HepG2 (cell line): Measurements from ENCODE around the gene LHB. TPM values are rescaled to one million over a fixed set of nuclear protein-coding genes. Genes with fewer than 3 reads are reported as not detected.

Experiments used
- ATAC-seq: fragments of 200-7000 bp; cut with Tn5 transposase; 3 replicates; pipeline ENCODE4 v1.9.1; 2020; ENCODE audit warnings: mild to moderate bottlenecking, moderate library complexity
- BruUV-seq: library from RNA; stranded (reverse); fragments of 400-500 nt; replicated peaks from 2 replicates; lab custom pipeline; 2021; lab: Mats Ljungman, UMichigan
- CTCF ChIA-PET: fragments of 300-600 bp; formaldehyde crosslinking; extraction: SDS; loops from one replicate; lab custom pipeline; 2021; ENCODE audit warnings: low total read pairs, inconsistent platforms, low intra/inter-chr PET ratio; lab: Yijun Ruan, JAX
- POLR2A ChIA-PET: fragments of 350-600 bp; sonication (Branson Sonifier 250); formaldehyde crosslinking; loops from one replicate; lab custom pipeline; 2020; ENCODE audit warnings: antibody characterized with exemption, inconsistent platforms; lab: Yijun Ruan, JAX
- DNase-seq: peaks from one replicate; pipeline ENCODE4 v3.0.0-alpha.2; 2015; ENCODE audit warnings: low spot score
- FAIRE-seq: peaks from 3 replicates; lab custom pipeline; 2011; peaks lifted over from hg19 to GRCh38; lab: Jason Lieb, UNC
- H2AFZ ChIP-seq: one replicate; pipeline ENCODE4 v1.6.1; 2011; ENCODE audit warnings: low read length, inconsistent platforms
- H3K27ac ChIP-seq: fragments of 300-600 bp; 3 replicates; pipeline ENCODE4 v1.8.0; 2011; ENCODE audit warnings: mixed run types, mild to moderate bottlenecking, mixed read lengths, low read length, inconsistent platforms; ENCODE audit not compliant: insufficient read depth; ENCODE audit errors: extremely low read length
- H3K27me3 ChIP-seq, 2 experiments: fragments of 200-600 bp in 1 of 2; 2 replicates in 1 of 2; 3 replicates in 1 of 2; pipeline versions ENCODE4 v1.6.0 to v1.8.0; 2011; ENCODE audit warnings: low read length in 2 of 2, mild to moderate bottlenecking in 2 of 2, moderate library complexity in 2 of 2, inconsistent platforms in 1 of 2; ENCODE audit not compliant: insufficient read depth in 2 of 2, control insufficient read depth in 1 of 2
- H3K36me3 ChIP-seq, 2 experiments: fragments of 200-600 bp in 1 of 2; replicated peaks in 1 of 2; 2 replicates in 1 of 2; 3 replicates in 1 of 2; pipeline versions ENCODE4 v1.5.1 to v1.8.0; 2011; ENCODE audit warnings: low read length in 2 of 2, inconsistent platforms in 1 of 2; ENCODE audit not compliant: insufficient read depth in 2 of 2, control insufficient read depth in 1 of 2
- H3K4me1 ChIP-seq: 2 replicates; pipeline ENCODE4 v1.5.1; 2012; ENCODE audit warnings: low read length, inconsistent platforms; ENCODE audit not compliant: insufficient read depth
- H3K4me2 ChIP-seq: 2 replicates; pipeline ENCODE4 v1.6.0; 2011; ENCODE audit warnings: low read depth, low read length, inconsistent platforms
- H3K4me3 ChIP-seq, 3 experiments: fragments of 200-600 bp in 1 of 3; sonication (generic), shearing (Covaris generic) in 1 of 3; replicated peaks in 1 of 3; 2 replicates each; pipeline ENCODE4 v1.5.1; 2011 to 2016; ENCODE audit warnings: low read length in 3 of 3, inconsistent platforms in 2 of 3, low read depth in 2 of 3, mild to moderate bottlenecking in 2 of 3, control low read depth in 1 of 3, mixed read lengths in 1 of 3; ENCODE audit not compliant: insufficient read depth in 1 of 3
- H3K79me2 ChIP-seq: one replicate; pipeline ENCODE4 v1.6.1; 2011; ENCODE audit warnings: low read length, inconsistent platforms; ENCODE audit not compliant: insufficient read depth
- H3K9ac ChIP-seq: 2 replicates; pipeline ENCODE4 v1.6.0; 2011; ENCODE audit warnings: mild to moderate bottlenecking, low read depth, low read length, inconsistent platforms; ENCODE audit not compliant: insufficient read depth
- H3K9me3 ChIP-seq: 2 replicates; pipeline ENCODE4 v1.5.1; 2012; ENCODE audit warnings: mild to moderate bottlenecking, low read length
- H4K20me1 ChIP-seq: 2 replicates; pipeline ENCODE4 v1.6.0; 2011; ENCODE audit warnings: inconsistent platforms, mild to moderate bottlenecking, low read length, moderate library complexity; ENCODE audit not compliant: insufficient read depth
- ARNT ChIP-seq: fragments of 450-650 bp; IDR thresholded peaks from 2 replicates; pipeline ENCODE4 v1.6.1; 2017
- DZIP1 ChIP-seq: sonication (generic); formaldehyde crosslinking; IDR thresholded peaks from 2 replicates; pipeline ENCODE4 v1.5.0; 2020; ENCODE audit warnings: mild to moderate bottlenecking, missing genetic modification reagents
- GFI1 ChIP-seq: sonication (generic); formaldehyde crosslinking; IDR thresholded peaks from 2 replicates; pipeline ENCODE4 v1.5.0; 2020; ENCODE audit warnings: missing genetic modification reagents, mild to moderate bottlenecking, borderline replicate concordance
- PAX8 ChIP-seq: sonication (generic); formaldehyde crosslinking; IDR thresholded peaks from 2 replicates; pipeline ENCODE4 v1.8.0; 2022; ENCODE audit warnings: mild to moderate bottlenecking, missing genetic modification reagents, borderline replicate concordance
- RERE ChIP-seq: IDR thresholded peaks from 2 replicates; pipeline ENCODE4 v1.6.1; 2016; ENCODE audit warnings: low read depth, missing genetic modification reagents, missing compliant biosample characterization
- TP53 ChIP-seq: sonication (generic); formaldehyde crosslinking; conservative IDR thresholded peaks from 2 replicates; pipeline ENCODE4 v1.4.0; 2020; ENCODE audit warnings: missing genetic modification reagents
- ZNF484 ChIP-seq: sonication (generic); formaldehyde crosslinking; IDR thresholded peaks from 2 replicates; pipeline ENCODE4 v1.5.1; 2020; ENCODE audit warnings: mild to moderate bottlenecking, low read depth, missing genetic modification reagents, borderline replicate concordance
- ZNF672 ChIP-seq: sonication (generic); formaldehyde crosslinking; IDR thresholded peaks from 2 replicates; pipeline ENCODE4 v1.8.1; 2022; ENCODE audit warnings: missing genetic modification reagents
- WGBS: methylation state at CpG from one replicate; pipeline ENCODE4 v1.1.6; 2017; ENCODE audit warnings: low lambda C conversion rate; 5-methylcytosine and 5-hydroxymethylcytosine counted together
- in situ Hi-C: cut with HindIII; loops from 2 replicates; pipeline ENCODE4 v1.10.0; 2017; ENCODE audit warnings: low pct_unique_long_range_greater_than_20kb; ENCODE audit not compliant: extremely low pct_ligation_motif_present
- intact Hi-C: fragments of 100-400 bp; cut with micrococcal nuclease; formaldehyde crosslinking; loops from one replicate; pipeline ENCODE4 v1.10.0; 2022; ENCODE audit not compliant: unreplicated experiment
- polyA plus RNA-seq, 8 experiments: library from polyadenylated mRNA; depleted of rRNA in 3 of 8; stranded (reverse) in 7 of 8; unstranded in 1 of 8; fragments of >200 nt; fragmentation: Illumina TruSeq in 4 of 8; extraction: Trizol in 4 of 8; gene quantifications; 2 replicates each; pipeline versions ENCODE4 v1.2.1 to v1.2.3, GENCODE V29; 2011 to 2016; ENCODE audit warnings: low read depth in 4 of 8, missing spikeins in 1 of 8, mixed read lengths in 1 of 8; ENCODE audit not compliant: insufficient read depth in 1 of 8
- total RNA-seq, 5 experiments: library from RNA; depleted of rRNA; stranded (reverse); fragments of >200 nt; fragmentation: Illumina TruSeq; extraction: Trizol; gene quantifications; 2 replicates each; pipeline ENCODE4 v1.2.3, GENCODE V29; 2016; ENCODE audit warnings: low read depth in 1 of 5
- TF ChIP-seq, protein P1 (sequence below): sonication (generic); formaldehyde crosslinking; IDR thresholded peaks from 2 replicates; pipeline ENCODE4 v1.4.0; 2020; ENCODE audit warnings: missing genetic modification reagents
- TF ChIP-seq, protein P2 (sequence below): sonication (generic); formaldehyde crosslinking; IDR thresholded peaks from 2 replicates; pipeline ENCODE4 v1.4.0; 2020; ENCODE audit warnings: mild to moderate bottlenecking, missing genetic modification reagents

LHB gene
- total and polyA plus RNA-seq, 2 of the 13 experiments (the other 11 are each of a cell fraction or from before 2014, with no cell fraction given) = not detected

- POLR2A ChIA-PET = no interaction called here
- peaks cover 4 to 32% of the 10 kb centered on the region in 2 experiments; a peak in 4 of 5 replicates for H3K36me3 ChIP-seq
- peaks cover 0 to 15% of the 10 kb centered on the region in 2 experiments; a peak in 3 of 5 replicates for H3K27me3 ChIP-seq
- H3K27ac ChIP-seq = no peak overlapping the region
- ATAC-seq (no peak), FAIRE-seq (no peak), DNase-seq (no peak)
- peaks cover 22% of the 10 kb centered on the region for H3K4me1 ChIP-seq
- 93% methylated on average over 6 of the region's 29 CpGs for WGBS
- H4K20me1 ChIP-seq = no peaks in the 10 kb centered on the region
- no peaks in the 10 kb centered on the region for H3K79me2 ChIP-seq
- CTCF ChIA-PET = no interaction called here
- intact Hi-C loops = no loop called here
- in situ Hi-C loops = no loop called here
- TSS peak; percentile 31 for BruUV-seq
- no peak overlapping the region for H2AFZ ChIP-seq
- H3K9ac ChIP-seq = no peak overlapping the region
- no peak overlapping the region for H3K4me3 ChIP-seq
- no peak overlapping the region for H3K4me2 ChIP-seq
- H3K9me3 ChIP-seq = no peaks in the 10 kb centered on the region
- TF ChIP-seq GFI1 (CRISPR knock-in tag) (no peak), ZNF484 (no peak), TP53 (CRISPR knock-in tag) (no peak), DZIP1 (CRISPR knock-in tag) (no peak), ARNT (no peak), RERE (CRISPR knock-in tag) (no peak), ZNF672 (CRISPR knock-in tag) (no peak), PAX8 (CRISPR knock-in tag) (no peak)
- TF ChIP-seq, protein P1, sequence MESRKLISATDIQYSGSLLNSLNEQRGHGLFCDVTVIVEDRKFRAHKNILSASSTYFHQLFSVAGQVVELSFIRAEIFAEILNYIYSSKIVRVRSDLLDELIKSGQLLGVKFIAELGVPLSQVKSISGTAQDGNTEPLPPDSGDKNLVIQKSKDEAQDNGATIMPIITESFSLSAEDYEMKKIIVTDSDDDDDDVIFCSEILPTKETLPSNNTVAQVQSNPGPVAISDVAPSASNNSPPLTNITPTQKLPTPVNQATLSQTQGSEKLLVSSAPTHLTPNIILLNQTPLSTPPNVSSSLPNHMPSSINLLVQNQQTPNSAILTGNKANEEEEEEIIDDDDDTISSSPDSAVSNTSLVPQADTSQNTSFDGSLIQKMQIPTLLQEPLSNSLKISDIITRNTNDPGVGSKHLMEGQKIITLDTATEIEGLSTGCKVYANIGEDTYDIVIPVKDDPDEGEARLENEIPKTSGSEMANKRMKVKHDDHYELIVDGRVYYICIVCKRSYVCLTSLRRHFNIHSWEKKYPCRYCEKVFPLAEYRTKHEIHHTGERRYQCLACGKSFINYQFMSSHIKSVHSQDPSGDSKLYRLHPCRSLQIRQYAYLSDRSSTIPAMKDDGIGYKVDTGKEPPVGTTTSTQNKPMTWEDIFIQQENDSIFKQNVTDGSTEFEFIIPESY = 0 out of 2 replicates have a peak, but pooled peaks have one; percentile 29
- TF ChIP-seq, protein P2, sequence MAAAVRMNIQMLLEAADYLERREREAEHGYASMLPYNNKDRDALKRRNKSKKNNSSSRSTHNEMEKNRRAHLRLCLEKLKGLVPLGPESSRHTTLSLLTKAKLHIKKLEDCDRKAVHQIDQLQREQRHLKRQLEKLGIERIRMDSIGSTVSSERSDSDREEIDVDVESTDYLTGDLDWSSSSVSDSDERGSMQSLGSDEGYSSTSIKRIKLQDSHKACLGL (CRISPR knock-in tag) = no peak
Measured at GRCh38 chr19:49016067-49016839, 638 bp downstream of the LHB start.
